Activated T-helper 17 cell treated with anti-CD3 and anti-CD28 coated beads, Interleukin-2, amount 50 U/mL, for 72 hours (primary cell): ENCODE results near the gene PCNX2. TPM values are rescaled to one million over a fixed set of nuclear protein-coding genes. Genes with fewer than 3 reads are reported as not detected.
A peak's percentile ranks its signal among the peaks of the same experiment; 100 is the strongest.
"Not testable (repeated sequence)": the region's sequence is repeated elsewhere in the genome, so short reads cannot be mapped to it uniquely, and the experiment has no call there.

ENCODE experiments used
- ATAC-seq: fragments of 150-1000 bp; cut with Tn5 transposase; replicated peaks from 2 replicates; pipeline ENCODE4 v1.10.0; 2021; ENCODE audit warnings: mild to moderate bottlenecking, moderate library complexity
- H3K27ac Mint-ChIP-seq: one replicate; pipeline ENCODE4 v1.8.0; 2022; ENCODE audit warnings: mixed read lengths
- H3K27me3 Mint-ChIP-seq: one replicate; pipeline ENCODE4 v1.8.0; 2022; ENCODE audit warnings: mixed read lengths
- H3K36me3 Mint-ChIP-seq: one replicate; pipeline ENCODE4 v1.8.0; 2022; ENCODE audit warnings: low read depth, mild to moderate bottlenecking, mixed read lengths
- H3K4me1 Mint-ChIP-seq: one replicate; pipeline ENCODE4 v1.8.0; 2022; ENCODE audit warnings: mixed read lengths
- H3K4me3 Mint-ChIP-seq: one replicate; pipeline ENCODE4 v1.8.0; 2022; ENCODE audit warnings: mild to moderate bottlenecking, mixed read lengths
- H3K9me3 Mint-ChIP-seq: one replicate; pipeline ENCODE4 v1.8.0; 2022; ENCODE audit warnings: mixed read lengths
- total RNA-seq, 2 donors: library from RNA; stranded (reverse); gene quantifications; one replicate each; pipeline ENCODE4 v1.2.3, GENCODE V29; 2022

Gene PCNX2
- total RNA-seq, 2 donors from 2014 or later = 21.3 to 25.9 TPM

GRCh38 chr1:233144434-233144833 lies 151.1 kb downstream of the PCNX2 start:
- no peak for ATAC-seq
- Mint-ChIP-seq H3K9me3 (no peaks in the 10 kb centered on the region), H3K27ac (no peak overlapping the region), H3K36me3 (peaks cover 30% of the 10 kb centered on the region), H3K4me3 (no peak overlapping the region), H3K27me3 (no peaks in the 10 kb centered on the region), H3K4me1 (no peaks in the 10 kb centered on the region)

- no peak overlapping the region for H3K27ac Mint-ChIP-seq
- no peak overlapping the region for H3K4me3 Mint-ChIP-seq
- peaks cover 30% of the 10 kb centered on the region for H3K36me3 Mint-ChIP-seq
- H3K9me3 Mint-ChIP-seq = no peaks in the 10 kb centered on the region
- H3K27me3 Mint-ChIP-seq = no peaks in the 10 kb centered on the region
- no peak for ATAC-seq
- H3K4me1 Mint-ChIP-seq = no peaks in the 10 kb centered on the region
Observed at GRCh38 chr1:233143241-233143640, 152.3 kb downstream of the PCNX2 start.

DNA sequence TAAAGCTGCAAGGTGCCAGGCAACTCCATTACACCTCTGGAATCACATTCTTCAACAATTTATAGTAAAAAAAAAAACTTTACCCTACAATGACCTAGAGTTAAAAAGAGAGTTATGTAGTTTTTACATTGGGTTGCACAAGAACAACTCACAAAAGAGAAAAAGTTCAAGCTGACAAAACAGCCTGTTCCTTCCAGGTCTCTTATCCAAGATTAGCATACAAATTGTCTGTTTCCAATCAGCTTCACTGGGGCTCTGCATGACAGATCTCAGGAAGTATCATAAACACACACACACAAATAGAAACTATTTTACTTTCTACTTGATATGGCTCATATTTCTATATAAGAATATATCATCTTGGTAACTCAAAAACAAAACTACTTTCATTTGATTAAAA lies 154.6 kb downstream of the PCNX2 start:
- no peaks in the 10 kb centered on the region for H3K4me1 Mint-ChIP-seq
- no peak overlapping the region for H3K27ac Mint-ChIP-seq
- H3K4me3 Mint-ChIP-seq = no peak overlapping the region
- no peaks in the 10 kb centered on the region for H3K9me3 Mint-ChIP-seq
- no peaks in the 10 kb centered on the region for H3K27me3 Mint-ChIP-seq
- no peak for ATAC-seq
- H3K36me3 Mint-ChIP-seq = peaks cover 18% of the 10 kb centered on the region

DNA sequence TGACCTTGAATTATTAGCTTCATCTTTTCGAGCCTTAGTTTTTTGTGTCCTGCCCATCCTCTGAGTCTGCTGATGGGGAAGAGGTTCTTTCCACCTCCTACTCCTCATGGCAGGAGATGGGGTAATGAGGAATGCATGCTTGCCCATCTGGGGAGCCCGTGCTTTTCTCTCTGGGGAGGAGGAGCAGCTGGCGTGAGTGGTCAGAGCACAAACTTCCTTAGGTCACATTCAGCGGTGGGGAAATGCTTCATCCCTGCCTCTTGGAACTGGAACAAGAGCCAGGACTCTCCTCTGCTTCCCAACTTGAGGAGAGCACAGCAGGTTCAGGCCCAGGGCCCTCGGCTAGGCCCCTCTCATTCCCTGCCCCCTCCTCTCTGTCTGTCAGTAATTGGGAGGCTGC lies 155.0 kb downstream of the PCNX2 start:
- no peaks in the 10 kb centered on the region for H3K9me3 Mint-ChIP-seq
- no peak overlapping the region for H3K4me3 Mint-ChIP-seq
- no peak overlapping the region for H3K27ac Mint-ChIP-seq
- no peaks in the 10 kb centered on the region for H3K4me1 Mint-ChIP-seq
- ATAC-seq = no peak
- peaks cover 15% of the 10 kb centered on the region for H3K36me3 Mint-ChIP-seq
- H3K27me3 Mint-ChIP-seq = no peaks in the 10 kb centered on the region

- no peaks in the 10 kb centered on the region for H3K4me1 Mint-ChIP-seq
- H3K27me3 Mint-ChIP-seq = no peaks in the 10 kb centered on the region
- H3K9me3 Mint-ChIP-seq = no peaks in the 10 kb centered on the region
- ATAC-seq = no peak
- no peak overlapping the region for H3K4me3 Mint-ChIP-seq
- H3K27ac Mint-ChIP-seq = no peak overlapping the region
- peaks cover 15% of the 10 kb centered on the region for H3K36me3 Mint-ChIP-seq
Observed at GRCh38 chr1:233138788-233139585, 156.5 kb downstream of the PCNX2 start.

DNA sequence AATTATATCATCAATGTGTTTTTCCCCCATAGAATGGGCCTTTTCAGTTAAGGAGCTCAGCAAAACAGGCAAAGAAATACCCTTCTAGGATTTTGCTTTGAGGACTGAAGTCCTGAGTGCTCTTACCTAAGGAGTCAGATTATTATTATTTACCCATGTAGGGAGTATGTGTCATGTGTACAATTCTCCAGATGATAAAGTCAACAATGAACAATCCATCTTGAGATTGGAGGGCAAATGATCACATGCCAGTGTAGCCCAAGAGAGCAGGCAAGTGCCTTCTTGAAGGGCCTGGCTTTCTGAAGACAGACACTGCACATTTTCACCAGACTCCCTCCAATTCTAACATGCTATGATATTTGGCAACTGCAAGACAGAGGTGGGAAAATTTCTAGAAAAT lies 159.7 kb downstream of the PCNX2 start:
- Mint-ChIP-seq H3K4me3 (no peak overlapping the region), H3K27ac (peak overlapping the region; percentile 55), H3K36me3 (no peaks in the 10 kb centered on the region), H3K27me3 (no peaks in the 10 kb centered on the region), H3K9me3 (no peaks in the 10 kb centered on the region), H3K4me1 (no peaks in the 10 kb centered on the region)
- no peak for ATAC-seq

GRCh38 chr1:233132445-233132844 lies 163.1 kb downstream of the PCNX2 start:
- H3K27me3 Mint-ChIP-seq = no peaks in the 10 kb centered on the region
- H3K36me3 Mint-ChIP-seq = peaks cover 20% of the 10 kb centered on the region
- H3K4me3 Mint-ChIP-seq = no peak overlapping the region
- H3K27ac Mint-ChIP-seq = no peak overlapping the region
- H3K4me1 Mint-ChIP-seq = no peaks in the 10 kb centered on the region
- ATAC-seq = no peak
- H3K9me3 Mint-ChIP-seq = no peaks in the 10 kb centered on the region

GRCh38 chr1:233129031-233129430 lies 166.5 kb downstream of the PCNX2 start:
- H3K27ac Mint-ChIP-seq, ATAC-seq, H3K4me3 Mint-ChIP-seq, H3K9me3 Mint-ChIP-seq, H3K27me3 Mint-ChIP-seq, H3K4me1 Mint-ChIP-seq: not testable (repeated sequence)
- H3K36me3 Mint-ChIP-seq = peaks cover 50% of the 10 kb centered on the region

- no peak for ATAC-seq
- H3K36me3 Mint-ChIP-seq = peaks cover 50% of the 10 kb centered on the region
- no peaks in the 10 kb centered on the region for H3K4me1 Mint-ChIP-seq
- H3K27ac Mint-ChIP-seq = no peak overlapping the region
- no peaks in the 10 kb centered on the region for H3K27me3 Mint-ChIP-seq
- H3K9me3 Mint-ChIP-seq = no peaks in the 10 kb centered on the region
- no peak overlapping the region for H3K4me3 Mint-ChIP-seq
Observed at GRCh38 chr1:233127157-233127556, 168.4 kb downstream of the PCNX2 start.

DNA sequence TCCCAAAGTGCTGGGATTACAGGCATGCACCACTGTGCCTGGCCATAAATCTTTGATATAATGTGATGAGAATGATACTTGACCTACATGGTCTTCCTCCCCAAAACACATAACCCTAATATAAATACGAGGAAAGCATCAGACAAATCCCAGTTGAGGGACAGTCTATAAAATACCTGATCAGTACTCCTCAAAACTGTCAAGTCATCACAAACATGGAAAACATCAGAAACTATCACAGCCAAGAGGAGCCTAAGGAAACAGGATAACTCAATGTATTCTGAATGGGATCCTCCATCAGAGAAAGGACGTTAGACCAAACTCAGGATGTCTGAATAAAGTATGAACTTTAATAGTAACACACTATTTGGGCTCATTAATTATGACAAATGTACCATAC lies 172.7 kb downstream of the PCNX2 start:
- no peaks in the 10 kb centered on the region for H3K27me3 Mint-ChIP-seq
- ATAC-seq = no peak
- peaks cover 45% of the 10 kb centered on the region for H3K36me3 Mint-ChIP-seq
- H3K4me1 Mint-ChIP-seq = no peaks in the 10 kb centered on the region
- H3K27ac Mint-ChIP-seq = no peak overlapping the region
- H3K4me3 Mint-ChIP-seq = no peak overlapping the region
- H3K9me3 Mint-ChIP-seq = no peaks in the 10 kb centered on the region

- Mint-ChIP-seq H3K4me3 (no peak overlapping the region), H3K36me3 (peaks cover 40% of the 10 kb centered on the region), H3K9me3 (no peaks in the 10 kb centered on the region), H3K27me3 (no peaks in the 10 kb centered on the region), H3K27ac (no peak overlapping the region), H3K4me1 (no peaks in the 10 kb centered on the region)
- no peak for ATAC-seq
Observed at GRCh38 chr1:233121947-233122559, 173.5 kb downstream of the PCNX2 start.

GRCh38 chr1:233114860-233115259 lies 180.7 kb downstream of the PCNX2 start:
- ATAC-seq = no peak
- H3K4me1 Mint-ChIP-seq = peaks cover 6% of the 10 kb centered on the region
- no peaks in the 10 kb centered on the region for H3K27me3 Mint-ChIP-seq
- no peak overlapping the region for H3K4me3 Mint-ChIP-seq
- H3K9me3 Mint-ChIP-seq = no peaks in the 10 kb centered on the region
- H3K27ac Mint-ChIP-seq = peak overlapping the region; percentile 27
- H3K36me3 Mint-ChIP-seq = peaks cover 73% of the 10 kb centered on the region

- Mint-ChIP-seq H3K27ac (peak overlapping the region; percentile 4), H3K27me3 (no peaks in the 10 kb centered on the region), H3K4me3 (no peak overlapping the region), H3K36me3 (peaks cover 79% of the 10 kb centered on the region), H3K9me3 (no peaks in the 10 kb centered on the region), H3K4me1 (peaks cover 10% of the 10 kb centered on the region)
- ATAC-seq = no peak
Observed at GRCh38 chr1:233114159-233114558, 181.4 kb downstream of the PCNX2 start.

- peaks cover 79% of the 10 kb centered on the region for H3K36me3 Mint-ChIP-seq
- peak overlapping the region; percentile 4 for H3K4me3 Mint-ChIP-seq
- H3K27me3 Mint-ChIP-seq = no peaks in the 10 kb centered on the region
- peaks cover 13% of the 10 kb centered on the region for H3K4me1 Mint-ChIP-seq
- peak overlapping the region; percentile 34 for H3K27ac Mint-ChIP-seq
- no peaks in the 10 kb centered on the region for H3K9me3 Mint-ChIP-seq
- peak; percentile 97 for ATAC-seq
Observed at GRCh38 chr1:233113009-233113879, 182.3 kb downstream of the PCNX2 start.
